ENCODE results near the gene MPL.
A peak's percentile ranks its signal among the peaks of the same experiment; 100 is the strongest.

MPL gene

DNA sequence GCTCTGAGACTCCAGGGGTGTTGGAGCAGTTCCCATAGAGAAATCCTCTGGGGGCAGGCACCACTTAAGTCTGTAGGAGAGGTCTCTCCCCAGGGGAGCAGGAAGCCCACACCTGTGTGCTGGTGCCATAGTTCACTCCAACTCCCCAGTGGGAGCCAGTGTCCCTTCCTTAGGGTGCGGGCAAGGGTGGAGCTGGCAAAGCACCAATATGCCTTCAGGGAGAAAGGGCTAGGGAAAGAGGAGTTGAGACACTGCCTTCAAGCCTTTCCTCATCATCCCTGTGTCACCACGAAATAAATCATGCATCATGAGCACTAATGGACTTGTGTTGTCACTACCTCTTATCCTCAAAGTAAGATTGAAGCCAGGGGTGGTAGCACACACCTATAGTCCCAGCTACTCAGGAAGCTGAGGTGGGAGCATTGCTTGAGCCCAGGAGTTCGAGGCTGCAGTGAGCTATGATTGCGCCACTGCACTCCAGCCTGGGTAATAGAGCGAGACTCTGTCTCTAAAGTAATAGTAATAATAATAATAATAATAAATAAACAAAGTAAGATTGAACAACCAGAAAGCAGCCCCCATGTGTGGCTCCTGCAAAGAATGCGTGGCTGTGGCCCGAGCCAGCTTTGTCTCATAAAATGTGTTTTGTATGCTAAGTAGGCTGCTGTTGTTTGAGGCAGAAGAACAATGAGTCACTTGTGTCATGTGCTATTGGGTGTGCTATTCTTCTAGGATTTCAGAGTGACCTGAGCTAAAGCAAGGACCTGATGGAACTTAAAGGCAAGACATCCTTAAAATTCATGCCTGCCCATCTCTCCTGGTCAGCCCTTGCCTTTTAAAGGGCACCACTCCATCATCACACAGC lies 43.5 kb upstream of the MPL start:
- TF ChIP-seq, protein P1, sequence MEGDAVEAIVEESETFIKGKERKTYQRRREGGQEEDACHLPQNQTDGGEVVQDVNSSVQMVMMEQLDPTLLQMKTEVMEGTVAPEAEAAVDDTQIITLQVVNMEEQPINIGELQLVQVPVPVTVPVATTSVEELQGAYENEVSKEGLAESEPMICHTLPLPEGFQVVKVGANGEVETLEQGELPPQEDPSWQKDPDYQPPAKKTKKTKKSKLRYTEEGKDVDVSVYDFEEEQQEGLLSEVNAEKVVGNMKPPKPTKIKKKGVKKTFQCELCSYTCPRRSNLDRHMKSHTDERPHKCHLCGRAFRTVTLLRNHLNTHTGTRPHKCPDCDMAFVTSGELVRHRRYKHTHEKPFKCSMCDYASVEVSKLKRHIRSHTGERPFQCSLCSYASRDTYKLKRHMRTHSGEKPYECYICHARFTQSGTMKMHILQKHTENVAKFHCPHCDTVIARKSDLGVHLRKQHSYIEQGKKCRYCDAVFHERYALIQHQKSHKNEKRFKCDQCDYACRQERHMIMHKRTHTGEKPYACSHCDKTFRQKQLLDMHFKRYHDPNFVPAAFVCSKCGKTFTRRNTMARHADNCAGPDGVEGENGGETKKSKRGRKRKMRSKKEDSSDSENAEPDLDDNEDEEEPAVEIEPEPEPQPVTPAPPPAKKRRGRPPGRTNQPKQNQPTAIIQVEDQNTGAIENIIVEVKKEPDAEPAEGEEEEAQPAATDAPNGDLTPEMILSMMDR (IDR thresholded peaks at IDR 0.05; ENCODE audit: low read depth, low read length, missing control alignments) = no peak
- no peak overlapping the region for H3K4me3 ChIP-seq (replicated peaks; ENCODE audit: low read depth, low read length)
- DNase-seq (ENCODE audit: extremely low read depth, low read depth) = peak; percentile 30

DNA sequence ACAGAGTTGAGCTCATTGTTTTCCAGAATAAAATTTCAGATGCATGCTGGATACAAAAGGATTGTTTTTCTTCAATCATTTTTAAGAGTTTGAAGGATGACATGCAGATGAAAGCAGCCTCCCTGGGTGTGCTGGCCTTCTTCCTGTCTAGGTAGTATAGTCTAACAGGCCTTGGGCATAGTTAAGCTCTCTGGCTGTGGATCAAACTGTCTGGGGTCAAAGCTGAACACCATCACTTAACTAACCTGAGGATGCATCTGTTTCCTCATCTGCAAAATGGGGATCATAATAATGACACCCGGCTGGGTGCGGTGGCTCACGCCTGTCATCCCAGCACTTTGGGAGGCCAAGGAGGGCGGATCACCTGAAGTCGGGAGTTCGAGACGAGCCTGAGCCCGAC lies 42.9 kb upstream of the MPL start:
- H3K4me3 ChIP-seq (replicated peaks; ENCODE audit: low read depth, low read length) = no peak overlapping the region
- TF ChIP-seq, protein P1 (IDR thresholded peaks at IDR 0.05; ENCODE audit: low read depth, low read length, missing control alignments) = no peak
- DNase-seq (ENCODE audit: extremely low read depth, low read depth) = no peak

DNA sequence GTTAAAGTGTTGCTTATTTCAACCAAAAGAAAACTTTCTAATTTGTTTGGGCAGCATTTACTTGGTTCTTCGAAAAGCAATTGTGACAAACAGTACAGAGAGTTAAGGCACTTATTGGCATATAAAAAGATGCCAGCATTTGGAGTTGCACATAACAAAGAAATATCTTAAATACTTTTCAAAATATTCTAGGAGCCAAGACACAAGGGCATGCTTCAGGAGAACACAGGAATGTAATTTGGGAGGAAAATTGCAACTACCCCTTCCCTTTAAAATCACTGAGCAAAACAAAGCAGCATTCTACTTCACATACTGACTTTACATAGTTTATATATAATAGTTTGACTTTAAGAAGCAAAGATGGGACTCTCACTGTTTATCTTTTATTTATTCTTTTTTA lies 41.4 kb upstream of the MPL start:
- TF ChIP-seq, protein P1 (IDR thresholded peaks at IDR 0.05; ENCODE audit: low read depth, low read length, missing control alignments) = no peak
- no peak for DNase-seq (ENCODE audit: extremely low read depth, low read depth)
- H3K4me3 ChIP-seq (replicated peaks; ENCODE audit: low read depth, low read length) = no peak overlapping the region

DNA sequence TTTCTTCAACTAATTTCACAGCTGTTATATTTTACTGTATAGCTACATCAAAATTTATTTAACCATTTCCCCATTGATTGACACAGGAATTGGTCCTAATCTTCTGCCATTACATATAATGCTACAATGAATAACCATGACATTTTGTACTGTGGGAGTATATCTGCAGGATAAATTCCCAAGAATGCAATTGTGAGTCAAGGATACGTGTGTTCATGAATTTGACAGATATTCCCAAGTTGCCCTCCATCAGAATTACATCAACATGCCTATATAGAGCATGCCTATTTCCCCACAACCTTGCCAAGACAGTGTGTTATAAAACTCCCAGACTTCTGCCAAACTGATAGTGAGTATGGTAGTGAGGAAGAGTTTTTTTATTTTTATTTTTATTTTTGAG lies 39.6 kb upstream of the MPL start:
- no peak overlapping the region for H3K4me3 ChIP-seq (replicated peaks; ENCODE audit: low read depth, low read length)
- DNase-seq (ENCODE audit: extremely low read depth, low read depth) = no peak
- TF ChIP-seq, protein P1 (IDR thresholded peaks at IDR 0.05; ENCODE audit: low read depth, low read length, missing control alignments) = no peak

DNA sequence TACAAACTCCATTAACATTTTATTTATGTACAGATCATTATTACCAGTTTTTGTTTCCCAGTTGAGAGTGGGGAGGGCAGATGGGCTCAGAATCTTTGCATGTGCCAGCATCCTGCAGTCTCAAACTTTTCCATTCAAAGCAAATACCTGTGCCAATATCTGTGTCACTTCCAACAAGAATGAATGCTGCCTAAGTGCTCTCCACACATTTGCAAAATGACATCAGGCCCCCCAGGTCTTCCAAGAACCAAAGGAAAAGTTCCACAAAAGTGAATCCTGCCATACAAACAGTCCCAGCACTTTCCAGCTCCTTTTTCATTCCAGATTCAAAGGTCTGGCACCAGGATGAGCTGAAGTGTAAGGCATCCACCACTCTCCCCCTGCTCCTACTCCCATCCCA lies 38.5 kb upstream of the MPL start:
- H3K4me3 ChIP-seq (replicated peaks; ENCODE audit: low read depth, low read length) = no peak overlapping the region
- DNase-seq (ENCODE audit: extremely low read depth, low read depth) = no peak
- TF ChIP-seq, protein P1 (IDR thresholded peaks at IDR 0.05; ENCODE audit: low read depth, low read length, missing control alignments) = no peak

DNA sequence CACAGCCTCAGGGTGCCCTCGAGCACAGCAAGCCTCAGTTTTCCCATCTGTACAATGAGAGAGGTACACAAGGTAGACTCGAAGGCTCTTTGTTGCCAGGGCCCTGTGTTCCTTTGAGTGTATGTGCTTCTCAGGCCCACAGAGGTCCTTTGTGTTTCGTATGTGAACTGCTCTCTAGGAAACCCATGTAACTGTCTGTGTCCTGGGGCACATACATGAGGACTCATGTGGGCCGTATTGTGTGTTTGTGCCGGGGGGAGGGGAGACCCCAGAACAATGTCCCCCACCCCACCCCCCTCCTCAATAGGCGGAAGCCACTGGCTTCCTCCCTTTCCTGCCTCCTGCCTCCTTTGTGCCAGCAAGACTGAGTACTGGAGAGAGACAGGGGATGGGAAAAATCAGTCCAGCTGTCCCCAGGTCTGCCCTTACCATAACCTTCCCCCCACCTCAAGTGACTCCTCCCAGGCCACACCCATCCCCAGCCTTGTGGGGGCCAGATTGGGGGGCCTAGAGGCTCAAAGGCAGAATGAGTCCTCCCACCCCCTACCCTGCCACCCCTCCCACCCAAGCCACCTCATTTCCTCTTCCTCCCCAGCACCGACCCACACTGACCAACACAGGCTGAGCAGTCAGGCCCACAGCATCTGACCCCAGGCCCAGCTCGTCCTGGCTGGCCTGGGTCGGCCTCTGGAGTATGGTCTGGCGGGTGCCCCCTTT lies 37.1 kb upstream of the MPL start, which contains the start of gene TIE1:
Gene TIE1 (plus strand): TSS at position 605 of the 717 bp plus-strand sequence. CDS start 90 bp downstream, at position 695.
- no peak for DNase-seq (ENCODE audit: extremely low read depth, low read depth)
- H3K4me3 ChIP-seq (replicated peaks; ENCODE audit: low read depth, low read length) = no peak within 1 kb of the TSS
- TF ChIP-seq, protein P1 (IDR thresholded peaks at IDR 0.05; ENCODE audit: low read depth, low read length, missing control alignments) = no peak
